IPS-18a (cell line): Measurements from ENCODE around the gene APOO.

Source experiments
- H3K27ac ChIP-seq: one replicate; pipeline ENCODE4 v1.5.1; 2013; ENCODE audit warnings: low read length
- H3K27me3 ChIP-seq: one replicate; pipeline ENCODE4 v1.6.1; 2013; ENCODE audit warnings: mild to moderate bottlenecking, low read length; ENCODE audit not compliant: control insufficient read depth, insufficient read depth
- H3K36me3 ChIP-seq: one replicate; pipeline ENCODE4 v1.6.1; 2013; ENCODE audit warnings: low read depth, low read length; ENCODE audit not compliant: control insufficient read depth
- H3K4me1 ChIP-seq: one replicate; pipeline ENCODE4 v1.6.1; 2013; ENCODE audit warnings: low read depth, low read length; ENCODE audit not compliant: control insufficient read depth
- H3K4me3 ChIP-seq: one replicate; pipeline ENCODE4 v1.5.1; 2013; ENCODE audit warnings: low read length
- H3K9ac ChIP-seq: one replicate; pipeline ENCODE4 v1.6.1; 2013; ENCODE audit warnings: mild to moderate bottlenecking, low read length, moderate library complexity
- H3K9me3 ChIP-seq: one replicate; pipeline ENCODE4 v1.6.1; 2013; ENCODE audit warnings: low read depth, low read length; ENCODE audit not compliant: control insufficient read depth

The APOO gene

DNA sequence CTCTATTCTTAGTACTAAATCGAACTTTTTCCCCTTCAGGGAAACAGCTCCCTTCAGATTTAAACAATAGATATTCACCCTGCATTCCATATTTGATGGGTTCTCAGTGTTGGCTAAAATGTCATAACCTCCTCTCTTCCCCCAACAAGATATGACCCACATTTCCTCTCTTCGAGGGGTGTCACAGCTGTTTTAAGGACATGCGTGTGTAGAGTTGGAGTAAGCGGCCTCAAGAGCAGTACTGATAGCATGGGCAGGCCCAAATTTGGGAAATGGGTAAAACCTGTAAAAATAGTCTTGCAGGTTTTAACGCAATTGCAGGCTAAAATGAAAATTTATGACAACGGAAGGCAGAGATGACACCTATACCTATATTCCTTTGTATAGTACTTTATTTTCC lies 96.1 kb downstream of the APOO start:
- Histone ChIP-seq H3K36me3 (no peaks in the 10 kb centered on the region), H3K9me3 (no peaks in the 10 kb centered on the region), H3K27ac (no peak overlapping the region), H3K4me1 (no peaks in the 10 kb centered on the region), H3K27me3 (no peaks in the 10 kb centered on the region), H3K4me3 (no peak overlapping the region), H3K9ac (no peak overlapping the region)

DNA sequence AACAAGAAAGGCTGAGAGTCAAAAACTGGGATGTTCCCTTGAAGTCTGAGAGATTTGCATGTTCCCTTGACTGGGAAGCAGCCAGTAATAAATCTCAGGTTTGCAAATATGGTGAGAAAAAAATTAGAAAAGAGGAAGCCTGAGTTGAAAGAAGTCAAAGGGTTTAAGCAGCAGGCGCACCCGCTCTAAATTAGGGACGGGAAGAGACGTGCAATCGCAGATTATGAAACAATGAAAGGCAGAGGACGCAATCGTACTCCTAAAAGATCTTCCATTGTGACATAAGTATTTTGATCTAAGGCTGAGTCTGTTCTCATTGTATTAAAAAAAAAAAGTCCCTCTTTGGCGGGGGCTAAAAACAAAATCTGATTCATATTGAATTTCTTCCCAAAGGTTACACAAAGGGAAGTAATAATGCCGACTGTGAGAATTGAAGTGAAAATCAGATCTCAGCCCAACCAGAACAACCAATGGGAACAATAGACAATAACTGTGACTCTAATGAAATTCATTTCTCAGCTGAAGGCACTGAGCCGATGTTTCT lies 96.6 kb downstream of the APOO start:
- H3K27me3 ChIP-seq, result no peaks in the 10 kb centered on the region
- no peak overlapping the region for H3K27ac ChIP-seq
- no peaks in the 10 kb centered on the region for H3K36me3 ChIP-seq
- H3K4me1 ChIP-seq, result no peaks in the 10 kb centered on the region
- no peak overlapping the region for H3K9ac ChIP-seq
- H3K9me3 ChIP-seq, result no peaks in the 10 kb centered on the region
- no peak overlapping the region for H3K4me3 ChIP-seq

DNA sequence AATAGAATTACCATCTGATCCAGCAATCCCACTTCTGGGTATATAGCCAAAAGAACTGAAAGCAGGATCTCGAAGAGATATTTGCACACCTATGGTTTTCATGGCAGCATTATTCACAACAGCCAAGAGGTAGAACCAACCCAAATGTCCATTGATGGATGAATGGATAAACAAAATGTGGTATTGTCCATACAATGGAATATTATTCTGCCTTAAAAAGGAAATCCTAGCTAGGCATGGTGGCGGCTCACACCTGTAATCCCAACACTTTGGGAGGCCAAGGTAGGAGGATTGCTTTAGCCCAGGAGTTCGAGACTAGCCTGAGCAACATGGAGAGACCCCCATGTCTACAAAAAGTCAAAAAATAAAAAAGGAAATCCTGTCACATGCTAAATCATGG lies 97.5 kb downstream of the APOO start:
- no peak overlapping the region for H3K9ac ChIP-seq
- H3K9me3 ChIP-seq, result no peaks in the 10 kb centered on the region
- no peak overlapping the region for H3K27ac ChIP-seq
- no peaks in the 10 kb centered on the region for H3K27me3 ChIP-seq
- H3K4me3 ChIP-seq, result no peak overlapping the region
- H3K36me3 ChIP-seq, result no peaks in the 10 kb centered on the region
- no peaks in the 10 kb centered on the region for H3K4me1 ChIP-seq

DNA sequence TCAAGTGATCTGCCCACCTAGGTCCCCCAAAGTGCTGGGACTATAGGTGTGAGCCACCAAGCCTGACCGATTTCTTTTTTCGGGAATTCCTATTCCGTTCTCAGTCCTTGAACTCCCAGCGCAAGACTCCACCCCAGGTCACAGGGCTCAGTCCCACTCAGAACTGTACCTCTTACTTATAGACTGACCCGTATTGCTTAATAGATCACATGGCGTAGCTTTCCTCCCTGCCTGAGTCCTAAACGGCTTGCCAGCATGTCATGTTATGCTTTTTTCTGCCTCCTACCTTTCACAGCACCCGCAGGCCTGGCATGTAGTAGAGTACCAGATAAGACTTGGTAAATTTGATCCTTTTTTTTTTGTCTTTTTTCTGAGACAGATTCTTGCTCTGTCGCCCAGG lies 102.3 kb downstream of the APOO start:
- Histone ChIP-seq H3K27ac (no peak overlapping the region), H3K27me3 (no peaks in the 10 kb centered on the region), H3K9me3 (no peaks in the 10 kb centered on the region), H3K4me3 (no peak overlapping the region), H3K4me1 (no peaks in the 10 kb centered on the region), H3K9ac (no peak overlapping the region), H3K36me3 (no peaks in the 10 kb centered on the region)

DNA sequence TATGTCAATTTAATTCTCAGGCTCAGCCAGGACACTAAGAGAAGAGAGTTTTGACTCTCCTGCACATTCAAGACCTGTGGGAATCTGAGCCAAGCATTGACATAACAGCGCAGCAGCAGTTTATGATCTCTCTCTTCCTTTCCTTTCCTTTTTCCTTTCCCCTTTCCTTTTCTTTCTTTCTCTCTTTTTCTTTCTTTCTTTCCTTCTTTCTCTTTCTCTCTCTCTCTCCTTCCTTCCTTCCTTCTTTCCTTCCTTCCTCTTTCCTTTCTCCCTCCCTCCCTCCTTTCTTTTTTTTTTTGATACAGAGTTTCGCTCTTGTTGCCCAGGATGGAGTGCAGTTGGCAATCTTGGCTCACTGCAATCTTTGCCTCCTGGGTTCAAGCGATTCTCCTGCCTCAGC lies 103.2 kb downstream of the APOO start:
- H3K36me3 ChIP-seq, result no peaks in the 10 kb centered on the region
- H3K9ac ChIP-seq, result no peak overlapping the region
- H3K4me3 ChIP-seq, result no peak overlapping the region
- no peaks in the 10 kb centered on the region for H3K4me1 ChIP-seq
- H3K27me3 ChIP-seq, result no peaks in the 10 kb centered on the region
- H3K9me3 ChIP-seq, result no peaks in the 10 kb centered on the region
- no peak overlapping the region for H3K27ac ChIP-seq

DNA sequence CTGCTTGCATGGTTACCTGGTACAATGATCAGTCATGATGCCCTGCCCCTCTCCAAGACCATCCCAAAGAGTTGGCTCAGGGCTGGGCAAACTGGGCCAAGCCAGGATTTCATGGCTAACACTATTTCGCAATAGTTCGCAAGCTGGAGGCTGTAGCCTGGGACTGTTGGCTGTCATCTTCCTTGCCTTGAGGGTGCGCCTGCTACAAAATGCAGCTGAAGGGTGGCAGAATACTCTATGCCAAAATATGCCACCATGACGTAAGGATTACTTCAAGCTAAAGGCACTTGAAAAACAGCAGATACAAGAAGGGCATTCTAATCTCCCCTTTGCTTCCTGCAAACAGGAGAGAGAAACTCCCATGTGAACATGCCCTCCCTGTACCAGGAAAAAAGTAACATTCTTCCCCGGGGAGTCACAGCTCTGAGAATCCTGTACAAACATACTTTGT lies 103.8 kb downstream of the APOO start:
- no peaks in the 10 kb centered on the region for H3K27me3 ChIP-seq
- H3K27ac ChIP-seq, result no peak overlapping the region
- no peak overlapping the region for H3K4me3 ChIP-seq
- no peaks in the 10 kb centered on the region for H3K9me3 ChIP-seq
- no peaks in the 10 kb centered on the region for H3K36me3 ChIP-seq
- no peaks in the 10 kb centered on the region for H3K4me1 ChIP-seq
- H3K9ac ChIP-seq, result no peak overlapping the region

DNA sequence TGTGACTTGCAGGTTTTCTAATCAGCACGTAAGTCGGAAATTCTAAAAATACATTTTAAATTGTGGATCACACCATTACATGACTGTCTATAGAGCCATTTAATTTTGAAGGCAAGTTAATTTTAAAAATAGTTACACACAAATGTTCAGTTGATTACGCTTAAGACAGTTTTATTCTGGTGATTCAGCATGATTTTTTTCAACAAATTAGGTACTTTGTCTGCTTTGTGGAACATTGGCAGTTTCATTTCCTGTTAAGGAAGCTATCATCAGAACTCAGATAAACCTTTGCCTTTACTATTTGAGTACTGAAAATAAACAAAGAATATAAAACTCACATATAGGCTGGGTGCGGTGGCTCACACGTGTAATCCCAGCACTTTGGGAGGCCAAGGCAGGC lies 105.3 kb downstream of the APOO start:
- Histone ChIP-seq H3K9me3 (no peaks in the 10 kb centered on the region), H3K4me3 (no peak overlapping the region), H3K4me1 (no peaks in the 10 kb centered on the region), H3K9ac (no peak overlapping the region), H3K36me3 (no peaks in the 10 kb centered on the region), H3K27me3 (no peaks in the 10 kb centered on the region), H3K27ac (no peak overlapping the region)

DNA sequence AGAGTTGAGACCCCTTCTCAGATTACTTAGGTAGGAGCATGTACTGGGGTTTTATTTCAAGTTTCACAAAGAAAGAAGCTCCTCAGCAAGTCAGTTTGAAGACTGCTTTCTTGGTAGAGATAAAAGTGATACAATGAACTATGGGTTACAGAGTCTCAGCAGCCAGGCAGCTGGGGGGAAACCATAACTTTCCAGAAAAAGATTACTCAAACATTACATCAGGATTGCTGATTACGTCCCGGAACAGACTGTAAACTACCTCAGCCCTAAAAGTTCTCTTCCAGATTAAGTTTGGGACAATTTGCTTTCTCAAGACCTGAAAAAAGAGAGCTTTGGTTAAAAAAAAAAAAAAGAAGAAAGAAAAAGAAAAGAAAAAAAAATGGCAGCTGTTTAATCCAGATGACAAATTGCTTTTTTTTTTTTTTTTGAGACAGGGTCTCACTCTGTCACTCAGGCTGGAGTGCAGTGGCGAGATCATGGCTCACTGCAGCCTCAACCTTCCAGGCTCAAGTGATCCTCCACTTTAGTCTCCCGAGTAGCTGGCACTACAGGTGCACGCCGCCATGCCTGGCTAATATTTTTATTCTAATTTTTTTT lies 108.2 kb downstream of the APOO start:
- Histone ChIP-seq H3K9me3 (no peaks in the 10 kb centered on the region), H3K4me3 (no peak overlapping the region), H3K4me1 (no peaks in the 10 kb centered on the region), H3K27ac (no peak overlapping the region), H3K27me3 (no peaks in the 10 kb centered on the region), H3K36me3 (no peaks in the 10 kb centered on the region), H3K9ac (no peak overlapping the region)

DNA sequence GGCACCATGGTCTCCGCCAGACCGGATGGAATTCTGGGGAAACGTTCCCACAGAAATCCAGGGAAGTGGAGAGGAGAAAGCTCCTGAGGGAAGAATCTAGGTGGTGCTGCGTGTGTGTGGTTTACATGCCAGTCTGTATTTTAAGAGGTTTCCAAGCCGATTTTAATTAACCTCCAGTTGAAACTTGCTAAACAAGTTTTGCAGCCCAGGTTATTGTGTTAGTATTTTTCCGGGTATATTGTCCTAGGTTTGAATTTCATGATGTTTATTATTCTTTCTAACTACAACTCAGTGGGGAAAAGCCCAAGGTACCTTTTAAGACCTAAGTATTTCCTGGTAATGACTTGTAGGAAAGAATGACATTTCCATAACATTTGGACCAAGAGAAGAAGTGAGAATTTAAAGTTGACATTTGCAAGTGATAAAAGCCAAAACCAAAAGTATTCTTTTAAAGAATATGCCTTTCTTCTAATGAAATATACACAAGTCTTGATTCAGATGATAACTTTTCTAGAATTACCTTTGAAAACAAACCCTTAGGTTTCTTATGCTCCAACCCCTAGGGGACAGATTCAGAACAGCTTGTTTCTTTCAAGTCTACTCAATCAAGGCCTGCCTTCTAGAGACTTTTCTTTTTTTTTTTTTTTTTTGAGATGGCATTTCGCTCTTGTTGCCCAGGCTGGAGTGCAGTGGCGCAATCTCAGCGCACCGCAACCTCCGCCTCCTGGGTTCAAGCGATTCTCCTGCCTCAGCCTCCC lies 110.2 kb downstream of the APOO start:
- Histone ChIP-seq H3K27ac (no peak overlapping the region), H3K4me1 (peaks cover 5% of the 10 kb centered on the region), H3K27me3 (no peaks in the 10 kb centered on the region), H3K9me3 (no peaks in the 10 kb centered on the region), H3K36me3 (no peaks in the 10 kb centered on the region), H3K4me3 (no peak overlapping the region), H3K9ac (no peak overlapping the region)

DNA sequence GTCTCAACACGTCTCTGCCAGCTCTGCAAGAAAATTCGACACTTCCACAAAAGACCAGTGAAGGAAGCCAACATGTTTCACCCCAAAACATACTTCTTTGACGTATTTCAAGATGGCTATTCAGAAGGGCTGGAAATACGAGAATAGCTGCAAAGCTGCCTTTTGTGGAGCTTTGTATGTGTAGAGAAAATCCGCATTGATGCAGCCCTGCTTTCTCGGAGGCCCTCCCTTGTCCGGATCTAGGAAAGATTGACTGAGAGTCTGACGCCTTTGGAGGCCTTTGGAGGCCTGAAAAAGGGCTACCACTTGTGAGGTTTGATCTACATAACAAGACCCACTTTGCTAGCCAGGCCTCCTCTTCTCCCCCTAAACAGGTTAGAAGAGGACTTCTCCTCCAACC lies 112.5 kb downstream of the APOO start:
- Histone ChIP-seq H3K9me3 (no peaks in the 10 kb centered on the region), H3K27ac (no peak overlapping the region), H3K9ac (no peak overlapping the region), H3K4me3 (no peak overlapping the region), H3K36me3 (no peaks in the 10 kb centered on the region), H3K4me1 (peaks cover 5% of the 10 kb centered on the region), H3K27me3 (no peaks in the 10 kb centered on the region)

DNA sequence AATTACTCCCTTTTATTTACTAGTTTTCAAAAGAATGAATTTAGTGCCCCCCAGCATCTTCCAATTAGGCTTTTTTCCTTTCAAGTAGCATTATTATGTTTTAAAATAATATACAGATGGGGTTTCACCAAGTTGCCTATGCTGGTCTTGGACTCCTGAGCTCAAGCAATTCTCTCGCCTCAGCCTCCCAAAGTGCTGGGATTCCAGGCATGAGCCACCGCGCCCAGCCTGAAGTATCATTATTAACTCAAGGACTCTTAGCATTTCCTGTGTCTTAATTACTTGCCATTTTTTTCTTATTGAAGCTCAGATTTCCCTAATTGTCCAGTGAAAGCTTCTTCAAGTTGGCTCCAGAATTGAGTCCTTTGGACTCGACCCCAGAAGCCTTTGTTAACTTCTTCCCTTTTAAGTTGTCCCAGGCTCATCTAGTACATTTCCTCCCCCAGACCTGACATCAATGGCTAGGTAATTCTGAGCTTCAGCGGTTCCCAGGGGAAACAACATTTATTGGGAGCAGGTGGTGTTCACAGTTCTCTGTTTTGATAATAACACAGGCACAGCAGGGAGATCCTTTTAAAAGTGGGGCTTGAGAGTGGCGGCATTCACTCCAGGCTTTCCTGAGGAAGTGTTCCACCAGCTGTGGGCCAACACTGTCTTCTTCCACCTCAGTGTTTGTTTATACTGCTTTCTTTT lies 114.7 kb downstream of the APOO start:
- H3K9me3 ChIP-seq, result no peaks in the 10 kb centered on the region
- no peaks in the 10 kb centered on the region for H3K27me3 ChIP-seq
- no peaks in the 10 kb centered on the region for H3K36me3 ChIP-seq
- peaks cover 5% of the 10 kb centered on the region for H3K4me1 ChIP-seq
- H3K9ac ChIP-seq, result no peak overlapping the region
- H3K4me3 ChIP-seq, result no peak overlapping the region
- no peak overlapping the region for H3K27ac ChIP-seq
